Activated CD8-positive, alpha-beta memory T cell treated with anti-CD3 and anti-CD28 coated beads, Interleukin-2, amount 10 ng/mL, durations not matched to agents 7 days and 5 days (primary cell): ENCODE data around the gene TMEM91. TPM values are rescaled to one million over a fixed set of nuclear protein-coding genes. Genes with fewer than 3 reads are reported as not detected.
A peak's percentile ranks its signal among the peaks of the same experiment; 100 is the strongest.
"Not testable (repeated sequence)": the region's sequence is repeated elsewhere in the genome, so short reads cannot be mapped to it uniquely, and the experiment has no call there.

Source experiments
- ATAC-seq: fragments of 150-1000 bp; cut with Tn5 transposase; one replicate; pipeline ENCODE4 v1.10.0; 2021; ENCODE audit warnings: moderate library complexity
- CTCF ChIA-PET: fragments of 350-600 bp; sonication (Branson Sonifier 250); formaldehyde crosslinking; loops from one replicate; lab custom pipeline; 2021; ENCODE audit warnings: antibody characterized with exemption; lab: Charles Lee
- DNase-seq: peaks from one replicate; pipeline ENCODE4 v3.0.0-alpha.2; 2020
- H3K27ac Mint-ChIP-seq: one replicate; pipeline ENCODE4 v1.8.0; 2021; ENCODE audit warnings: mild to moderate bottlenecking, mixed read lengths
- H3K27me3 Mint-ChIP-seq: one replicate; pipeline ENCODE4 v1.8.0; 2021; ENCODE audit warnings: mixed read lengths
- H3K36me3 Mint-ChIP-seq: one replicate; pipeline ENCODE4 v1.8.0; 2021; ENCODE audit warnings: mild to moderate bottlenecking, mixed read lengths
- H3K4me1 Mint-ChIP-seq: one replicate; pipeline ENCODE4 v1.8.0; 2021; ENCODE audit warnings: mixed read lengths
- H3K4me3 Mint-ChIP-seq: one replicate; pipeline ENCODE4 v1.8.0; 2021; ENCODE audit warnings: mild to moderate bottlenecking, moderate library complexity, mixed read lengths
- H3K9me3 Mint-ChIP-seq: one replicate; pipeline ENCODE4 v1.8.0; 2022; ENCODE audit warnings: low read depth, mixed read lengths
- total RNA-seq, 2 experiments: library from RNA; stranded (reverse); gene quantifications; one replicate each; pipeline ENCODE4 v1.2.3, GENCODE V29; 2021

The TMEM91 gene
- total RNA-seq, 2 experiments from 2014 or later, result 4.8 to 6.0 TPM

DNA sequence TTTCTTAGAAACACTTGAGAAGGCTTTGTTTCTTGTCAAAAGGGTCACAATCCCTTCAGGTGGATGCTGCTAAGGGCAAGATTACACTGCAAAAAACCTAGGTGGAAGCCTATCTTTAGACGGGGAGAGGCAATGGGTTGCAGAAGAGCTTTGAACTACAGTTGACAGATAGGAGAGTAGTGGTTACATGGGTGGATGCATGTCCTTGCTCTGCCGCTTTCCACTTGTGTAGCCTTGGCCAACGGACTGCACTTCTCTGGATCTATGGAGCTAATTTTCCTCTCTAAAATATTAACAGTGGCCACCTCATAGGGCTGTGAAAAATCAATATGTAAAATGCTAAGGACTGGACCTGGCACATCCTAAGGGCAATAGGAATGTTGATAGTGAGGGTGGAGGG, 22.3 kb downstream of the TMEM91 start:
- Mint-ChIP-seq H3K27ac (peak overlapping the region; percentile 97), H3K4me1 (peaks cover 37% of the 10 kb centered on the region), H3K4me3 (peak overlapping the region; percentile 97), H3K9me3 (no peaks in the 10 kb centered on the region), H3K36me3 (no peaks in the 10 kb centered on the region), H3K27me3 (no peaks in the 10 kb centered on the region)
- DNase-seq (no peak), ATAC-seq (no peak)
- CTCF ChIA-PET, result interaction anchor here (1.2 to 1.3 kb wide), 3 partner anchors 10 to 194 kb away, joined by 3 read pairs; no protein-coding TSS in a partner anchor

DNA sequence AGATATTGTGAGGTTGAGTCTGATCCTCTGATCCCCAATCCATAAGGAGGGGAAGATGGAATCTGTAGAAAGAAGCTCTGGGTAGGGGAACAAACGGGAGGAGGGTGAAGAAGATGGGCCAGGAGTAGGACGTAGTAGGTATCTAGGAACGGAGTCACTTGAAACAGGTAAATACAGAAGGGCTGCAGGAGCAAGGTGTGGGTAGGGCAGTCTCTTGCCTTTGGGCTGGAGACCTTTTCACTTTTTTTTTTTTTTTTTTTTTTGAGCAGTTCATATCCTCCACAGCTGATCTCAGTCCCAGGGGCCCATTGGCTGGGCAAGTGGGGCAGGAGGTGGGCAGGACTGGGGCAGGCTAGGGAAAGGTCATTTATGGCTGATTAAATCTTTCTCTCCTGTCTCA, 22.8 kb downstream of the TMEM91 start:
- Mint-ChIP-seq H3K27me3 (no peaks in the 10 kb centered on the region), H3K9me3 (no peaks in the 10 kb centered on the region), H3K4me1 (peaks cover 35% of the 10 kb centered on the region), H3K4me3 (peak overlapping the region; percentile 97), H3K27ac (peak overlapping the region; percentile 4), H3K36me3 (no peaks in the 10 kb centered on the region)
- DNase-seq (no peak), ATAC-seq (no peak)
- CTCF ChIA-PET, result interaction anchor here (1.2 to 1.3 kb wide), 2 partner anchors 11 to 195 kb away, joined by 3 read pairs; no protein-coding TSS in a partner anchor

DNA sequence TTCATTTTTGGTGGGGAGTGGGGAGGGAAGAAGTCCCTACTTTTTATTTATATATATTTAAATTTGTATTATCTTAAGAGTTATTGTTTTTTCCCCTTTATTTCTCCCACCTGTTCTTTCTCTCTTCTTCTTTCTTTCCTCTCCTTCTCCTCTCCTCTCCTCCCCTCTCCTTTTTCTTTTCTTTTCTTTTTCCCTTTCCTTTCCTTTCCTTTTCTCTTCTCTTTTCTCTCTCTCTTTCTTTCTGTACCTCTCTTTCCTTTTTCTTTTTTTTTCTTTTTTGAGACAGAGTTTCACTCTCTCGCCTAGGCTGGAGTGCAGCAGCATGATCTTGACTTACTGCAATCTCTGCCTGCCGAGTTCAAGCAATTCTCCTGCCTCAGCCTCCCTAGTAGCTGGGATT, 23.2 kb downstream of the TMEM91 start:
- Mint-ChIP-seq H3K4me1 (peaks cover 35% of the 10 kb centered on the region), H3K36me3 (no peaks in the 10 kb centered on the region), H3K4me3 (no peak overlapping the region), H3K27ac (peak overlapping the region; percentile 50), H3K9me3 (no peaks in the 10 kb centered on the region), H3K27me3 (no peaks in the 10 kb centered on the region)
- CTCF ChIA-PET, result interaction anchor here (1.3 kb wide), 1 partner anchor 11 kb away, joined by 3 read pairs; no protein-coding TSS in a partner anchor
- no peak for DNase-seq
- ATAC-seq, result no peak

DNA sequence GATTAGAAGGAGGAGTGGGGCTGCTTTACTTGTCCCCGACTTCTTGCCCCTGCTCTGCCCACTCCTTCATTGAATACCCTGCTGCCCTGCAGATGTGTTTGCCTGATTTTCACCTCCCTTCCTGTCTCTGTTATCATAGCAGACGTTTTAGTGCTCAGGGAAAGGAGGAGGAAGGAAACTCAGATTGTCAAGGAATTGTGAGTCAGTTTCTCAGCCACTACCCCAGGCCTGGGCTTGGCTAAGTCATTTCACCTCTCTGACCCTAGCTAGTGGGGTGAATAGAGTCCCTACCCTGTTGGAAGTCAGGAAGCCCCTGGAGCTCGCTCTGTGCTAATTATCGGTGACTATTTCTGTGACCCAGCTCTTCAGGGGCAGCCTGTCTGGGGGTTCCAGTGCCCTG, 25.1 kb downstream of the TMEM91 start:
- Mint-ChIP-seq H3K4me1 (peaks cover 25% of the 10 kb centered on the region), H3K27me3 (no peaks in the 10 kb centered on the region), H3K36me3 (no peaks in the 10 kb centered on the region), H3K4me3 (no peak overlapping the region), H3K9me3 (no peaks in the 10 kb centered on the region), H3K27ac (peak overlapping the region; percentile 41)
- CTCF ChIA-PET, result no interaction called here
- DNase-seq (no peak), ATAC-seq (no peak)

DNA sequence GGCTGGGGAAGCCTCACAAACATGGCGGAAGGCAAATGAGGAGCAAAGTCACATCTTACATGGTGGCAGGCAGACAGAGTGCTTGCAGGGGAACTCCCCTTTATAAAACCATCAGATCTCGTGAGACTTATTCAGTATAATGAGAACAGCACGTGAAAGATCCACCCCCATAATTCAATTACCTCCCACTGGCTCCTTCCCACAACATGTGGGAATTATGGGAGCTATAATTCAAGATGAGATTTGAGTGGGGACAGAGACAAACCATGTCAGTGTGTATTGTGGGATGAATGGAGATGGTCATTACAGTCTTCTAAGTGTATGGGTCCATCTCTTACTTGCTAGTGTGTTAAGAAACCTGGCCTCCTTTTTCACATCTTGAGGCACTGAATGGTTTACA, 25.7 kb downstream of the TMEM91 start:
- CTCF ChIA-PET, result no interaction called here
- H3K4me1 Mint-ChIP-seq, result peaks cover 23% of the 10 kb centered on the region
- no peak overlapping the region for H3K4me3 Mint-ChIP-seq
- H3K27me3 Mint-ChIP-seq, result no peaks in the 10 kb centered on the region
- H3K36me3 Mint-ChIP-seq, result no peaks in the 10 kb centered on the region
- H3K27ac Mint-ChIP-seq, result peak overlapping the region; percentile 33
- ATAC-seq (no peak), DNase-seq (no peak)
- no peaks in the 10 kb centered on the region for H3K9me3 Mint-ChIP-seq

DNA sequence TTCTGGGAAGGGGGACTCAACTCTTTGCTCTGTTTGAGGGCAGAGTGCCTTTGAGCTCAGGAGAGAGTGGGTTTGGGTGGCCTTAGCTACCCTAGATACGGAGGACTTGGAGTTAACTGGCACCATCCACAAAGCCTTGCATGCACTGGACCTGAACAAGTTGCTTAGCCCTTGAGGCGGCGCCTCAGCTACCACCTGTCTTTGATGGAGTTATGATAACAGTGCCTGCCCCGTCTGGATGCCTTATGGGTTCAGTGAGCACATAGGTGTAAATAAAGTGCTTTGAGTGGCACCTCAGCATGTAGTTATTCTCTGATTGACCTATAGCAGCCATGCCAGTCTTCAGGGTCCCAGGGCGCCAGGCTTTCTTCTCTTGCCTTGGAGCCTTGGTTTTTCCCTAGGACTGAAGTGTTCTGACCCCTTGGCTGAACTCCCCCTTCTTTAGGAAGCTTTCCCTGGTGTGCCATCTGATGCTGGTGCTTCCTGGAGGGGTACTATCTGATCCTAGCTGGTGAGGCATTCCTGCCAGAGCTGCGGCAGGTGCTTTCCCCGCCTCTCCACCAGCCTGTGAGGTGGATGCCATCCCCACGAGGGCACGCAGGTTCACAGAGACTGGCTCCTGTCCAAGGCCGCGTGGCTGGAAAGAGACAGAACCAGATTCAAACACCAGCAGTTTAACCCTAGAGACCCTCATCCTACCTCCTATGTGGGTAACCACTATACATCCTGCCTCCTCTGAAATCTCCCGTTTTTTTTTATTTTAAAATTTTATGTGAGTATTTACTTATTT, 27.0 kb downstream of the TMEM91 start:
- H3K36me3 Mint-ChIP-seq, result no peaks in the 10 kb centered on the region
- H3K4me1 Mint-ChIP-seq, result peaks cover 17% of the 10 kb centered on the region
- no peak for DNase-seq
- no peak for ATAC-seq
- no peak overlapping the region for H3K4me3 Mint-ChIP-seq
- H3K27ac Mint-ChIP-seq, result no peak overlapping the region
- no peaks in the 10 kb centered on the region for H3K9me3 Mint-ChIP-seq
- no peaks in the 10 kb centered on the region for H3K27me3 Mint-ChIP-seq
- CTCF ChIA-PET, result no interaction called here

DNA sequence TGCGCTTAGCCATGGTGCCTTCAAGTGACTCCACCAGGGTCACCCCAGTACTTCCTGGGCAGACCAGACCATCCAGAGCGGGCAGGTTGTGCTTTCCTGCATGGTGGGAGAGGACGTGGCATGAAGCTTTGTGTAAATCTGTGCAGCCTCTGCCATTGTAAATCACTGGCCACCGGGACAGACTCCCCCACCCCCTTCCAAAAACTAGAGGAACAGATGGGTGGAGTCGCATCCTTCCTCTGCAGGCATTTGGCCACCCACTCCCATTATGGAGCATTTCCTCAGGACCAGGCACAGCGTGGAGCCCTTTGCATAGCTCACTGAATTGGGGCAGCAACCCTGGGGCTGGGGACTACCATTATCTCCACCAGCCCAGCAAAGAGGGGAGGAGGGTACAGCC, 29.4 kb downstream of the TMEM91 start:
- no peak for DNase-seq
- Mint-ChIP-seq H3K27ac (no peak overlapping the region), H3K4me1 (peaks cover 13% of the 10 kb centered on the region), H3K36me3 (no peaks in the 10 kb centered on the region), H3K9me3 (no peaks in the 10 kb centered on the region), H3K27me3 (no peaks in the 10 kb centered on the region), H3K4me3 (no peak overlapping the region)
- no peak for ATAC-seq
- CTCF ChIA-PET, result no interaction called here

DNA sequence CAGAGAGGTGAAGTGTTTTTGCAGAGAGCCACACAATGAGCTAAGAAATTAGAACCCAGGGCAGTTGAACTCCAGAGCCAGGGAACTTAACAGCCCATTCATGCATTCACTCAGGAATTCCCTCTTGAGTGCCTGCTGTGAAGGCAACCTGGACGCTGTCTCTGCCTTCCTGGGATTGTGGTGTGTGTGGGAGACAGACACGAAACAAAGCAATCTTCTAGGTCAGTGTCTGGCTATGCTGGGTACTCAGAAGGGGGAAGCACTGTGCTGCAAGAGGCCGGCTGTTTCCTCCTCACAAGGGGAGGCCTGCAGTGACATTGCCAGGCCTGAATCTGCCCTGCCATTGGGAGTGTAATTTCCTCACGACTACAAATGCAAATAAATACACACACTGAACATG, 30.9 kb downstream of the TMEM91 start:
- no peaks in the 10 kb centered on the region for H3K9me3 Mint-ChIP-seq
- no peak overlapping the region for H3K4me3 Mint-ChIP-seq
- H3K27me3 Mint-ChIP-seq, result no peaks in the 10 kb centered on the region
- ATAC-seq (no peak), DNase-seq (no peak)
- H3K4me1 Mint-ChIP-seq, result peaks cover 10% of the 10 kb centered on the region
- CTCF ChIA-PET, result no interaction called here
- H3K27ac Mint-ChIP-seq, result no peak overlapping the region
- no peaks in the 10 kb centered on the region for H3K36me3 Mint-ChIP-seq

DNA sequence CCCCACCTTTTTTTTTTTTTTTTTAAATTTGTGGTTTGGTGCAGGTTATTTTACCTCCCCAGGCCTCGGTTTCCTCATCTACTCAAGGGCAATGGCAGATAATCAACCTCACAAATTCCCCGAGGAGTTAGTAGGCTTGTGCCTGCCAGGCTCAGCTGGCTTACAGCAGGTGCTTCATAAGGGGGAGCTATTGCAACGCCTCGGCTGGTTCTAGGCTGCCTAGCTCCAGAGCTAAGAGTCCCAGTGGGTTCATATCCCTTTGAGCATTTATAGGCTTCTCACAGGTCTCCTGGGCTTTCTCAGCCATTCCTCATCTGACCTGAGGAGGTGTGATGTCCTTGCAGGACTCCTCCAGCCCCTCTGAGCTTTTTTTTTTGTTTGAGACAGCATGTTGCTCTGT, 31.9 kb downstream of the TMEM91 start:
- no peak for ATAC-seq
- Mint-ChIP-seq H3K27ac (no peak overlapping the region), H3K9me3 (no peaks in the 10 kb centered on the region), H3K27me3 (no peaks in the 10 kb centered on the region), H3K4me3 (no peak overlapping the region), H3K4me1 (peaks cover 10% of the 10 kb centered on the region), H3K36me3 (no peaks in the 10 kb centered on the region)
- CTCF ChIA-PET, result interaction anchor here (0.6 to 1.3 kb wide), 3 partner anchors 29 to 345 kb away, joined by 3 to 5 read pairs (median 4); no protein-coding TSS in a partner anchor
- no peak for DNase-seq

DNA sequence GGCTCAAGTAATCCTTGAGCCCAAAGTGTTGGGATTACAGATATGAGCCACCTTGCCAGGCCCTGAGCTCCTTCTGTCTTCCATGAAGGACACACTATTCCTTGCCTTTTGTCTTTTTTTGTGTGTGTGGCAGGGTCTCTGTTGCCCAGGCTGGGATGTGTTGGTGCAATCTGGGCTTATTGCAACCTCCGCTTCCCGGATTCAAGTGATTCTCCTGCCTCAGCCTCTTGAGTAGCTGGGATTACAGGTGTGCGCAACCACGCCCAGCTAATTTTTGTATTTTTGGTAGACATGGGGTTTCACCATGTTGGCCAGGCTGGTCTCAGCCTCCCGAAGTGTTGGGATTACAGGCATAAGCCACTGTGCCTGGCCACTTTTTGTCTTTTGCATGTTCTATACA, 32.5 kb downstream of the TMEM91 start:
- H3K27ac Mint-ChIP-seq, H3K27me3 Mint-ChIP-seq, H3K4me3 Mint-ChIP-seq, H3K36me3 Mint-ChIP-seq, H3K9me3 Mint-ChIP-seq, DNase-seq, ATAC-seq: not testable (repeated sequence)
- peaks cover 10% of the 10 kb centered on the region for H3K4me1 Mint-ChIP-seq
- CTCF ChIA-PET, result interaction anchor here (1.0 to 1.3 kb wide), 2 partner anchors 28 to 345 kb away, joined by 4 to 5 read pairs; no protein-coding TSS in a partner anchor

DNA sequence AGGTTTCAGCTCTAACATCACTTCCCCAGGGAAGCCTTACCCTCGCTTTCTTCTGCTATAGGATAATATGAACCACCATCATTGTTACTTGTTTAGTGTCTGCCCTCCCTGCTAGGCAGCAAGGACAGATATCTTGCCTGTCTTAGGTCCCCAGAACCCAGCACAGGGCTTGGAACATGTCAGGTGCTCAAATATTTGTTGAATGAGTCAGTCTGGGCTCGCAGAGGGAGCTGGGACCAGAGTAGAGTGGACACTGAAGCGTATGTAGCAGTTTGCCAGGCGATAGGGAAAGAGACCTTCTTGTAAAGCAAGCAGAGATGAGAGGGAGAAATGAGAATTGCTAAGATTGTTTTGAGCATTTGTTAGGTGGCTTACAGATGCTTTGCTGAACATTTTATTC, 33.0 kb downstream of the TMEM91 start:
- peaks cover 10% of the 10 kb centered on the region for H3K4me1 Mint-ChIP-seq
- no peak for DNase-seq
- no peaks in the 10 kb centered on the region for H3K27me3 Mint-ChIP-seq
- H3K9me3 Mint-ChIP-seq, result no peaks in the 10 kb centered on the region
- no peak overlapping the region for H3K27ac Mint-ChIP-seq
- no peak overlapping the region for H3K4me3 Mint-ChIP-seq
- ATAC-seq, result no peak
- CTCF ChIA-PET, result interaction anchor here (1.5 to 1.7 kb wide), 2 partner anchors 22 to 40 kb away, joined by 3 to 4 read pairs; no protein-coding TSS in a partner anchor
- no peaks in the 10 kb centered on the region for H3K36me3 Mint-ChIP-seq

DNA sequence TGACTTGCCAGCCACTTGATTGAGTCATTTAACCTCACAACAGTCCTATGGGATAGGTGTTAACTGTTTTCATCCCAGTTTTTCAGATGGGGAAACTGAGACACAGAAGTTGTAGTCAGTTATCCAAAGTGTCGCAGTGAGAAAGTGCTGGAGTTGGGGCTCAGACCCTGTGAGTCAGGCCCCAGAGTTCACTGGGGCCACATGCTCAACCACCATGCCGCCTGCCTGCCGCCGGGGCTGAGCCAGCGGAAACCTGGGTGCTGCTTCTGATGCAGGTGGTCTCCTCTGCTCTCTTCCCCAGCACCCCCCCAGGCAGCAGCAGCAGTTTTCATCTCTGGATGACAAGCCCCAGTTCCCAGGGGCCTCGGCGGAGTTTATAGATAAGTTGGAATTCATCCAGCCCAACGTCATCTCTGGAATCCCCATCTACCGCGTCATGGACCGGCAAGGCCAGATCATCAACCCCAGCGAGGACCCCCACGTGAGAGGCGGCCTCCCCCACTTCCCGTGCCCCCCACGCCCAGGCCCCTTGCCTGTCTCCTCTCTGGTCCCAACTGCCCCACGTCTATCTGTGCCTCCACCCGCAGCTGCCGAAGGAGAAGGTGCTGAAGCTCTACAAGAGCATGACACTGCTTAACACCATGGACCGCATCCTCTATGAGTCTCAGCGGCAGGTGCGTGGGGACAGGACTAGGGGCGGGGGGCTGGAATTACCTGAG, 34.2 kb downstream of the TMEM91 start:
- Mint-ChIP-seq H3K36me3 (peaks cover 2% of the 10 kb centered on the region), H3K27ac (no peak overlapping the region)
- no peak for DNase-seq

DNA sequence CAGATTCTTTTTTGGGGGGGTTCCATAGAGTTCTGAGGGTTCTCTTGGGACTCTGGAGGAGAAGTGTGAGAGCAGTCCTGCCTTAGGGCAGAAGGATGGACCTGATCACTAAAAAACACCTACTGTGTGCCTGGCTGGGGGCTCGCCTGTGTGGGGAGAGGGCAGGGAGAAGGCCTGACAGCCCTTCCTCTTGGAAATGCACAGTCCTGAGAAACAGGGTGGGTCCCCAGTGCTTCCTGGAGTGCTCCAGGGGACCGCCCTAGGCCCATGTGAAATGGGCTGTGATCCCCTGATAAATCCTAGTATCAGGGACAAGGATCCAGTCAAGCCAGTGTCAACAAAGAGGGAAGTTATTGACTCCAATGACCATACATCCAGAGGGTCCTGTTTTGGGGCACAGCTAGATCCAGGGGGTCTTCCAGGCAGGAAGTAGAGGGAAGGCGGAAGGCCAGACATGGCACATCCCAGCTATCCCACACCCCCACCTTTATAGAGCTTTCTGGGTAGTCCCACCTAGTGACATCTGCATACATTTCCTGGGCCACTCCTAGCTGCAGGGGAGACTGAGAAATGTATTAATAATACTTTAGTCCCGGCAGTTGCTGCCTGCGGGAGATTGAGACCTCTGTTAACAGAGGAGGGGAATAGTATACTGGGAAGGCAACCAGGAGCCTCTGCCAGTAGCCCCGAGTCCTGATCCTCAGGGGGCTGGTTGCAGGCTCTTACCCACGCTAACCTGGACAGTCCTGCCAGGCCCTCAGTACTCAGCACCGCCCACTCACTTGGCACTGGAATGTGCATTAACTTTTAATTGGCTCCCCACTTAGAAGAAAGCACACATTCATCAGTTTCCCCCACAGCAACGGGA, 35.0 kb downstream of the TMEM91 start:
- no peak overlapping the region for H3K4me3 Mint-ChIP-seq
- H3K9me3 Mint-ChIP-seq, result no peaks in the 10 kb centered on the region
- peaks cover 10% of the 10 kb centered on the region for H3K4me1 Mint-ChIP-seq
- no peak overlapping the region for H3K27ac Mint-ChIP-seq
- DNase-seq (no peak), ATAC-seq (no peak)
- no peaks in the 10 kb centered on the region for H3K27me3 Mint-ChIP-seq
- peaks cover 2% of the 10 kb centered on the region for H3K36me3 Mint-ChIP-seq
- CTCF ChIA-PET, result interaction anchor here (1.7 kb wide), 1 partner anchor 37 kb away, joined by 4 read pairs; no protein-coding TSS in a partner anchor

More for the DNA sequence above, 34.2 kb downstream of the TMEM91 start:
- no peaks in the 10 kb centered on the region for H3K9me3 Mint-ChIP-seq
- CTCF ChIA-PET, result interaction anchor here (1.5 to 1.7 kb wide), 2 partner anchors 21 to 38 kb away, joined by 3 to 4 read pairs; no protein-coding TSS in a partner anchor
- H3K4me1 Mint-ChIP-seq, result peaks cover 10% of the 10 kb centered on the region
- no peak for ATAC-seq
- no peaks in the 10 kb centered on the region for H3K27me3 Mint-ChIP-seq
- H3K4me3 Mint-ChIP-seq, result no peak overlapping the region
